Measurements from ENCODE around the gene MINK1. TPM values are rescaled to one million over a fixed set of nuclear protein-coding genes. Genes with fewer than 3 reads are reported as not detected.
"Not testable (repeated sequence)": the region's sequence is repeated elsewhere in the genome, so short reads cannot be mapped to it uniquely, and the experiment has no call there.

Gene MINK1
- total and polyA plus RNA-seq, 2 donors from 2014 or later, result 21.2 to 118 TPM

DNA sequence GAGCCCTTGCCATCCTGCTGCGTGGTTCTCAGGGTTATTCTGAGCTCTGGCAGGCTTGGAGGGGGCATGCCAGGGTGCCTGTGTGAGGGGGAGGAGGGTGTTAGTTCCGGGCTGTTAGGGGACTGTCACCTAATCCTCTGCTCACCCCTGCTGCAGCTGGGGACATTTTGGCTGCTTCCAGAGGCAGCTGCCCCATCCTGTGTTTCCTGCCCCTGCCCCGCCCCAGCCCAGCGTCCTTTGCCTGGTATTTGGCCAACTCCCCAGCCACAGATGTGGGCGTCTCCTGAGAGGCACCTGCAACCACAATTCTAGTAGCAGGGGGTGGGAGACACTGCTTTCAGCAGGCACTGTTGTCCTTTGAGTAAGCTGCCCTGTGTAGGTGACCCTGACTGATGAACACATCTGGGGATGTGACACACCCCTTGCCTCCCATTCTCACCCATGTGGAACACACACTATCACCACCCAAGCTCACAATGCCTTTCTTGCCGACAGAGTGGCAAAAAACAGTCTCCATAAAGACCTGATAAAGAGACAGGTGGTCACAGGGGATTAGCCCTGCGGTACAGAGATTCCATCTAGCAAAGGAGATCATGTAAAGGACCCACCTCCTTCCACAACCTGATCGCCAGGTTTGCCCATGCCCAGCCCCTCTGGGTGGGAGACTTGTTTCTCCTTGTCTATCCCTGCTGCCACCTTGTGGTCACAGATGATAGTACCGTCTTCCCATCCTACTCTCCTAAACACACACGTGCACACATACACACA lies 70.1 kb downstream of the MINK1 start, which contains the start of gene CHRNE:
TSS of gene CHRNE (minus strand) at position 48 of the 768 bp plus-strand sequence. CDS start at position 13, 35 bp downstream.
- no peaks in the 10 kb centered on the region for H3K36me3 ChIP-seq (ENCODE audit: control insufficient read depth in 2 of 3, insufficient read depth in 3 of 3, low read length in 3 of 3)
- intact Hi-C loops (cut with DNase I), result no loop called here
- TF ChIP-seq, protein P1, sequence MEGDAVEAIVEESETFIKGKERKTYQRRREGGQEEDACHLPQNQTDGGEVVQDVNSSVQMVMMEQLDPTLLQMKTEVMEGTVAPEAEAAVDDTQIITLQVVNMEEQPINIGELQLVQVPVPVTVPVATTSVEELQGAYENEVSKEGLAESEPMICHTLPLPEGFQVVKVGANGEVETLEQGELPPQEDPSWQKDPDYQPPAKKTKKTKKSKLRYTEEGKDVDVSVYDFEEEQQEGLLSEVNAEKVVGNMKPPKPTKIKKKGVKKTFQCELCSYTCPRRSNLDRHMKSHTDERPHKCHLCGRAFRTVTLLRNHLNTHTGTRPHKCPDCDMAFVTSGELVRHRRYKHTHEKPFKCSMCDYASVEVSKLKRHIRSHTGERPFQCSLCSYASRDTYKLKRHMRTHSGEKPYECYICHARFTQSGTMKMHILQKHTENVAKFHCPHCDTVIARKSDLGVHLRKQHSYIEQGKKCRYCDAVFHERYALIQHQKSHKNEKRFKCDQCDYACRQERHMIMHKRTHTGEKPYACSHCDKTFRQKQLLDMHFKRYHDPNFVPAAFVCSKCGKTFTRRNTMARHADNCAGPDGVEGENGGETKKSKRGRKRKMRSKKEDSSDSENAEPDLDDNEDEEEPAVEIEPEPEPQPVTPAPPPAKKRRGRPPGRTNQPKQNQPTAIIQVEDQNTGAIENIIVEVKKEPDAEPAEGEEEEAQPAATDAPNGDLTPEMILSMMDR (IDR thresholded peaks at IDR 0.05; ENCODE audit: borderline replicate concordance, extremely low read depth, insufficient read depth), result peak; percentile 76
- peak within 1 kb of the TSS; percentile 24 to 43 for H3K27ac ChIP-seq (ENCODE audit: low read depth in 2 of 2, low read length in 2 of 2)
- DNase-seq, result peak; percentile 83 to 94 (median 89)
- FAIRE-seq, result peak; percentile 25
- H3K9ac ChIP-seq (ENCODE audit: low read length in 3 of 3), result no peak within 1 kb of the TSS
- no peak within 1 kb of the TSS for H3K4me3 ChIP-seq (ENCODE audit: low read length in 3 of 3)
- H3K4me1 ChIP-seq (ENCODE audit: control insufficient read depth in 2 of 3, insufficient read depth in 2 of 3, low read depth in 1 of 3, low read length in 3 of 3), result peaks cover 0 to 21% (median 5%) of the 10 kb centered on the region in 3 donors
- H3K9me3 ChIP-seq (ENCODE audit: control insufficient read depth in 2 of 3, insufficient read depth in 1 of 3, low read length in 3 of 3), result no peaks in the 10 kb centered on the region
- peaks cover 2% of the 10 kb centered on the region for H3K27me3 ChIP-seq (ENCODE audit: control insufficient read depth, insufficient read depth, low read length)

DNA sequence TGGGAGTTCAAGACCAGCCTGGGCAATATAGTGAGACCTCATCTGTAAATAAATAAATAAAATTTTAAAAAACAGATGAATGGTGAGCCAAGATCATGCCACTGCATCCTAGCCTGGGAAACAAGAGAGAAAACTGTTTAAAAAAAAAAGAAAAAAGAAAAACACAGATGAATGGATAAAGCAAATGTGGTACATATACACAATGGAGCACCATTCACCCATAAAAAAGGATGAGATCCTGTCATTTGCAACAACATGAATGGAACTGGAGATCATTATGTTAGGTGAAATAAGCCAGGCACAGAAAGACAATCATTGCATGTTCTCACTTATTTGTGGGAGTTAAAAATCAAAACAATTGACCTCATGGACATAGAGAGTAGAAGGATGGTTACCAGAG lies 73.5 kb downstream of the MINK1 start:
- H3K27me3 ChIP-seq (ENCODE audit: control insufficient read depth, insufficient read depth, low read length); H3K36me3 ChIP-seq (ENCODE audit: control insufficient read depth in 2 of 3, insufficient read depth in 3 of 3, low read length in 3 of 3); DNase-seq; intact Hi-C loops (cut with DNase I); H3K9me3 ChIP-seq (ENCODE audit: control insufficient read depth in 2 of 3, insufficient read depth in 1 of 3, low read length in 3 of 3); H3K9ac ChIP-seq (ENCODE audit: low read length in 3 of 3); H3K27ac ChIP-seq (ENCODE audit: low read depth in 2 of 2, low read length in 2 of 2); H3K4me3 ChIP-seq (ENCODE audit: low read length in 3 of 3); FAIRE-seq: not testable (repeated sequence)
- peaks cover 0 to 19% (median 9%) of the 10 kb centered on the region in 3 donors for H3K4me1 ChIP-seq (ENCODE audit: control insufficient read depth in 2 of 3, insufficient read depth in 2 of 3, low read depth in 1 of 3, low read length in 3 of 3)

DNA sequence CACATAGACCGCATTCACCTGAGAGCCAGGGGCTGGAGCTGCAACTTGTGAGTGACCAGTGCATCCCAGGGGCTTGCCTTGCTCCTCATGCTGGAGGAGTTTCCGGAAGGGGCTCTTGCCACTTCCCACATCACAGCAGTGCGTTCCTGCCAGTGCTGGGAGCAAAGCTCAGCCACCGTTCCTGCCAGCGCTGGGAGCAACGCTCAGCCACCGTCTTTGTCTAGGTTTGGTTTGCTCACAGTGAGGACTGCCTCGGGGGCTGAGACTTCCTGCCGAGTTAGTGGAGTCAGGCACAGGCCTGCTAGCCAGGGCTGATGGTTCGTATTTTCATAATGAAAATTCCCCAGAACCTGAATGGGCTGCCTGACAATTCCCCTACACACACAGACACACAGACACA lies 75.2 kb downstream of the MINK1 start:
- peak in 2 of 5 donors; percentile 19 to 69 for DNase-seq
- H3K4me1 ChIP-seq (ENCODE audit: control insufficient read depth in 2 of 3, insufficient read depth in 2 of 3, low read depth in 1 of 3, low read length in 3 of 3), result peaks cover 0 to 15% (median 8%) of the 10 kb centered on the region in 3 donors
- TF ChIP-seq, protein P1 (IDR thresholded peaks at IDR 0.05; ENCODE audit: borderline replicate concordance, extremely low read depth, insufficient read depth), result no peak
- H3K36me3 ChIP-seq (ENCODE audit: control insufficient read depth in 2 of 3, insufficient read depth in 3 of 3, low read length in 3 of 3), result no peaks in the 10 kb centered on the region
- no peaks in the 10 kb centered on the region for H3K9me3 ChIP-seq (ENCODE audit: control insufficient read depth in 2 of 3, insufficient read depth in 1 of 3, low read length in 3 of 3)
- peak overlapping the region in 1 of 3 donors; percentile 10 for H3K9ac ChIP-seq (ENCODE audit: low read length in 3 of 3)
- no peaks in the 10 kb centered on the region for H3K27me3 ChIP-seq (ENCODE audit: control insufficient read depth, insufficient read depth, low read length)
- peak overlapping the region; percentile 2 to 9 for H3K27ac ChIP-seq (ENCODE audit: low read depth in 2 of 2, low read length in 2 of 2)
- intact Hi-C loops (cut with DNase I), result no loop called here
- no peak for FAIRE-seq
- H3K4me3 ChIP-seq (ENCODE audit: low read length in 3 of 3), result no peak overlapping the region

DNA sequence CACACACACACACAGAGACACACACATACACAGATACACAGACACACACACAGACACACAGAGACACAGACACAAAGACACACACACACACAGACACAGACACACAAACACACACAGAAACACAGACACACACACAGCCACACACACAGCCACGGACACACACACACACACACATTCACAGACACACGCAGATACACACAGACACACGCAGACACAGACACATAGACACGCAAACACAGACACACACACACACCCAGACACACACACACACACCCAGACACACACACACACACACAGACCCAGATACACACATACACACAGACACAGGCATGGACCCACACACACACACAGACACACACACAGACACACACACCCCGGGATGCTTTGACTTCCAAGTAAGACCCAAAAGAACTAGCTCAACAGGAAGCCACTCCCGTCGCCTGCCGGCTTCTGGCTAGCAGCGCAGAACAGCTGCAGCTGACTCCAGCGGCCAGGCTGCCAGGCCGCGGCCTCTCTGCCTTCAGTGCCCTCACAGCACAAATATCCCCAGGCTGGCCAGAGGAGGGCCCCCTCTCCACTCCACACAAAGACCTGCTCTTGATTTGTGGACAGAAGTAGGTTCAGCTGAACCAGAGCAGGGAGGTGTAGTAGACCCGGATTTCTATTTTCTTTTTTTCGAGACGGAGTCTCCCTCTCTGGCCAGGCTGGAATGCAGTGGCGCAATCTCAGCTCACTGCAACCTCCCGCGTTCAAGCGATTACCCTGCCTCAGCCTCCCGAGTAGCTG lies 75.8 kb downstream of the MINK1 start:
- Histone ChIP-seq H3K9ac (ENCODE audit: low read length in 3 of 3) (peak overlapping the region in 1 of 3 donors; percentile 10), H3K4me1 (ENCODE audit: control insufficient read depth in 2 of 3, insufficient read depth in 2 of 3, low read depth in 1 of 3, low read length in 3 of 3) (peaks cover 0 to 14% (median 7%) of the 10 kb centered on the region in 3 donors), H3K27ac (ENCODE audit: low read depth in 2 of 2, low read length in 2 of 2) (peak overlapping the region; percentile 53 to 67), H3K36me3 (ENCODE audit: control insufficient read depth in 2 of 3, insufficient read depth in 3 of 3, low read length in 3 of 3) (no peaks in the 10 kb centered on the region), H3K4me3 (ENCODE audit: low read length in 3 of 3) (no peak overlapping the region), H3K27me3 (ENCODE audit: control insufficient read depth, insufficient read depth, low read length) (no peaks in the 10 kb centered on the region), H3K9me3 (ENCODE audit: control insufficient read depth in 2 of 3, insufficient read depth in 1 of 3, low read length in 3 of 3) (no peaks in the 10 kb centered on the region)
- FAIRE-seq (no peak), DNase-seq (peak; percentile 94 to 96 (median 96))
- TF ChIP-seq, protein P1 (IDR thresholded peaks at IDR 0.05; ENCODE audit: borderline replicate concordance, extremely low read depth, insufficient read depth), result peak; percentile 86
- intact Hi-C loops (cut with DNase I), result no loop called here
